HG03354 (cell line): ENCODE measurements around the gene DCP2.

Source experiments
- ATAC-seq: cut with Tn5 transposase; IDR thresholded peaks from one replicate; pipeline ENCODE4 v1.9.1; 2021; ENCODE audit warnings: mild to moderate bottlenecking; ENCODE audit not compliant: unreplicated experiment, poor library complexity, severe bottlenecking

Gene DCP2

GRCh38 chr5:113061846-113062780, 85.5 kb downstream of the DCP2 start:
- no peak for ATAC-seq

GRCh38 chr5:113062869-113063508, 86.4 kb downstream of the DCP2 start:
- ATAC-seq = no peak

- no peak for ATAC-seq
These were observed 87.3 kb downstream of the DCP2 start for GRCh38 chr5:113063927-113064326.

- ATAC-seq = no peak
These were observed 88.2 kb downstream of the DCP2 start for GRCh38 chr5:113064806-113065205.

- ATAC-seq = no peak
These were observed 89.0 kb downstream of the DCP2 start for GRCh38 chr5:113065626-113066025.

- no peak for ATAC-seq
These were observed 91.2 kb downstream of the DCP2 start for GRCh38 chr5:113067635-113068344.

GRCh38 chr5:113068559-113068958, 92.0 kb downstream of the DCP2 start:
- no peak for ATAC-seq
